Uterus (tissue), 2 donors: ENCODE measurements around the gene EP300.

Experiments used
- CTCF ChIP-seq, 4 experiments: fragments of 200-600 bp in 2 of 4; fragments of 450-650 bp in 2 of 4; sonication (generic) in 2 of 4; IDR thresholded peaks; one replicate each; pipeline ENCODE4 v1.5.1; 2016 to 2019; ENCODE audit warnings: antibody characterized with exemption in 4 of 4, mild to moderate bottlenecking in 2 of 4, moderate library complexity in 1 of 4
- POLR2A ChIP-seq, 2 donors: fragments of 450-650 bp; IDR thresholded peaks; one replicate each; pipeline ENCODE4 v1.6.1; 2016; ENCODE audit warnings: antibody characterized with exemption in 2 of 2, mild to moderate bottlenecking in 1 of 2, moderate library complexity in 1 of 2

GRCh38 chr22:41215926-41216325 is 123.5 kb downstream of the EP300 start:
- TF ChIP-seq CTCF (IDR thresholded peaks at IDR 0.05) (no peak), POLR2A (IDR thresholded peaks at IDR 0.05) (no peak)
